Cortex of kidney (tissue), 1 donor: ENCODE measurements around the gene ANTXR2.
"Not testable (repeated sequence)": the region's sequence is repeated elsewhere in the genome, so short reads cannot be mapped to it uniquely, and the experiment has no call there.

ENCODE experiments used
- DNase-seq: peaks from one replicate; lab custom pipeline; 2025; lab: John Stamatoyannopoulos, UW

ANTXR2 gene

GRCh38 chr4:80017125-80017854 is 55.7 kb downstream of the ANTXR2 start:
- DNase-seq = no peak

GRCh38 chr4:80016506-80016905 is 56.5 kb downstream of the ANTXR2 start:
- DNase-seq = no peak

GRCh38 chr4:80015407-80016189 is 57.4 kb downstream of the ANTXR2 start:
- no peak for DNase-seq

GRCh38 chr4:80014531-80014930 is 58.5 kb downstream of the ANTXR2 start:
- no peak for DNase-seq

GRCh38 chr4:80012291-80012690 is 60.7 kb downstream of the ANTXR2 start:
- no peak for DNase-seq

GRCh38 chr4:80011636-80012236 is 61.3 kb downstream of the ANTXR2 start:
- no peak for DNase-seq

GRCh38 chr4:80010316-80010715 is 62.7 kb downstream of the ANTXR2 start:
- no peak for DNase-seq

GRCh38 chr4:80009806-80010205 is 63.2 kb downstream of the ANTXR2 start:
- DNase-seq = no peak

- no peak for DNase-seq
Observed at GRCh38 chr4:80008971-80009370, 64.1 kb downstream of the ANTXR2 start.

- DNase-seq = no peak
Observed at GRCh38 chr4:80008351-80008750, 64.7 kb downstream of the ANTXR2 start.

GRCh38 chr4:80007745-80008149 is 65.3 kb downstream of the ANTXR2 start:
- DNase-seq = no peak

- DNase-seq = no peak
Observed at GRCh38 chr4:80006935-80007744, 65.9 kb downstream of the ANTXR2 start.

- no peak for DNase-seq
Observed at GRCh38 chr4:80005863-80006262, 67.2 kb downstream of the ANTXR2 start.

GRCh38 chr4:80004319-80004718 is 68.7 kb downstream of the ANTXR2 start:
- DNase-seq = no peak

- not testable (repeated sequence) for DNase-seq
Observed at GRCh38 chr4:80002559-80002958, 70.5 kb downstream of the ANTXR2 start.

- DNase-seq = not testable (repeated sequence)
Observed at GRCh38 chr4:79999048-79999447, 74.0 kb downstream of the ANTXR2 start.

- DNase-seq = no peak
Observed at GRCh38 chr4:79998201-79998600, 74.8 kb downstream of the ANTXR2 start.

GRCh38 chr4:79996851-79997250 is 76.2 kb downstream of the ANTXR2 start:
- DNase-seq = no peak

- DNase-seq = no peak
Observed at GRCh38 chr4:79993476-79993875, 79.6 kb downstream of the ANTXR2 start.

- DNase-seq = no peak
Observed at GRCh38 chr4:79991601-79992000, 81.4 kb downstream of the ANTXR2 start.

GRCh38 chr4:79991100-79991499 is 81.9 kb downstream of the ANTXR2 start:
- DNase-seq = not testable (repeated sequence)

- no peak for DNase-seq
Observed at GRCh38 chr4:79987401-79987800, 85.6 kb downstream of the ANTXR2 start.
